Activated T-cell treated with anti-CD3 and anti-CD28 coated beads, Interleukin-2, amount 50 U/mL, for 4 hours (primary cell): ENCODE measurements around the gene KNL1. TPM values are rescaled to one million over a fixed set of nuclear protein-coding genes. Genes with fewer than 3 reads are reported as not detected.

ENCODE experiments used
- ATAC-seq, 2 donors: fragments of 200-7000 bp; cut with Tn5 transposase; one replicate each; pipeline ENCODE4 v1.10.0; 2021
- DNase-seq: peaks from one replicate; pipeline ENCODE4 v3.0.0-alpha.2; 2020
- H3K27me3 Mint-ChIP-seq: one replicate; pipeline ENCODE4 v1.8.0; 2021; ENCODE audit warnings: low read depth, mixed read lengths
- H3K36me3 Mint-ChIP-seq: one replicate; pipeline ENCODE4 v1.8.0; 2022; ENCODE audit warnings: mixed read lengths; ENCODE audit not compliant: insufficient read depth
- H3K4me1 Mint-ChIP-seq: one replicate; pipeline ENCODE4 v1.8.0; 2021; ENCODE audit warnings: low read depth, mixed read lengths
- H3K4me3 Mint-ChIP-seq: one replicate; pipeline ENCODE4 v1.8.0; 2021; ENCODE audit warnings: mild to moderate bottlenecking, moderate library complexity, mixed read lengths
- H3K9me3 Mint-ChIP-seq: one replicate; pipeline ENCODE4 v1.8.0; 2021; ENCODE audit warnings: mixed read lengths
- total RNA-seq, 3 donors: library from RNA; stranded (reverse); gene quantifications; one replicate each; pipeline ENCODE4 v1.2.1, GENCODE V29; 2021

The KNL1 gene, protein sequence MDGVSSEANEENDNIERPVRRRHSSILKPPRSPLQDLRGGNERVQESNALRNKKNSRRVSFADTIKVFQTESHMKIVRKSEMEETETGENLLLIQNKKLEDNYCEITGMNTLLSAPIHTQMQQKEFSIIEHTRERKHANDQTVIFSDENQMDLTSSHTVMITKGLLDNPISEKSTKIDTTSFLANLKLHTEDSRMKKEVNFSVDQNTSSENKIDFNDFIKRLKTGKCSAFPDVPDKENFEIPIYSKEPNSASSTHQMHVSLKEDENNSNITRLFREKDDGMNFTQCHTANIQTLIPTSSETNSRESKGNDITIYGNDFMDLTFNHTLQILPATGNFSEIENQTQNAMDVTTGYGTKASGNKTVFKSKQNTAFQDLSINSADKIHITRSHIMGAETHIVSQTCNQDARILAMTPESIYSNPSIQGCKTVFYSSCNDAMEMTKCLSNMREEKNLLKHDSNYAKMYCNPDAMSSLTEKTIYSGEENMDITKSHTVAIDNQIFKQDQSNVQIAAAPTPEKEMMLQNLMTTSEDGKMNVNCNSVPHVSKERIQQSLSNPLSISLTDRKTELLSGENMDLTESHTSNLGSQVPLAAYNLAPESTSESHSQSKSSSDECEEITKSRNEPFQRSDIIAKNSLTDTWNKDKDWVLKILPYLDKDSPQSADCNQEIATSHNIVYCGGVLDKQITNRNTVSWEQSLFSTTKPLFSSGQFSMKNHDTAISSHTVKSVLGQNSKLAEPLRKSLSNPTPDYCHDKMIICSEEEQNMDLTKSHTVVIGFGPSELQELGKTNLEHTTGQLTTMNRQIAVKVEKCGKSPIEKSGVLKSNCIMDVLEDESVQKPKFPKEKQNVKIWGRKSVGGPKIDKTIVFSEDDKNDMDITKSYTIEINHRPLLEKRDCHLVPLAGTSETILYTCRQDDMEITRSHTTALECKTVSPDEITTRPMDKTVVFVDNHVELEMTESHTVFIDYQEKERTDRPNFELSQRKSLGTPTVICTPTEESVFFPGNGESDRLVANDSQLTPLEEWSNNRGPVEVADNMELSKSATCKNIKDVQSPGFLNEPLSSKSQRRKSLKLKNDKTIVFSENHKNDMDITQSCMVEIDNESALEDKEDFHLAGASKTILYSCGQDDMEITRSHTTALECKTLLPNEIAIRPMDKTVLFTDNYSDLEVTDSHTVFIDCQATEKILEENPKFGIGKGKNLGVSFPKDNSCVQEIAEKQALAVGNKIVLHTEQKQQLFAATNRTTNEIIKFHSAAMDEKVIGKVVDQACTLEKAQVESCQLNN (N-terminal part only)
- total RNA-seq = 1 to 10 TPM; 2.9 to 4.1 (median 3.6) TPM

DNA sequence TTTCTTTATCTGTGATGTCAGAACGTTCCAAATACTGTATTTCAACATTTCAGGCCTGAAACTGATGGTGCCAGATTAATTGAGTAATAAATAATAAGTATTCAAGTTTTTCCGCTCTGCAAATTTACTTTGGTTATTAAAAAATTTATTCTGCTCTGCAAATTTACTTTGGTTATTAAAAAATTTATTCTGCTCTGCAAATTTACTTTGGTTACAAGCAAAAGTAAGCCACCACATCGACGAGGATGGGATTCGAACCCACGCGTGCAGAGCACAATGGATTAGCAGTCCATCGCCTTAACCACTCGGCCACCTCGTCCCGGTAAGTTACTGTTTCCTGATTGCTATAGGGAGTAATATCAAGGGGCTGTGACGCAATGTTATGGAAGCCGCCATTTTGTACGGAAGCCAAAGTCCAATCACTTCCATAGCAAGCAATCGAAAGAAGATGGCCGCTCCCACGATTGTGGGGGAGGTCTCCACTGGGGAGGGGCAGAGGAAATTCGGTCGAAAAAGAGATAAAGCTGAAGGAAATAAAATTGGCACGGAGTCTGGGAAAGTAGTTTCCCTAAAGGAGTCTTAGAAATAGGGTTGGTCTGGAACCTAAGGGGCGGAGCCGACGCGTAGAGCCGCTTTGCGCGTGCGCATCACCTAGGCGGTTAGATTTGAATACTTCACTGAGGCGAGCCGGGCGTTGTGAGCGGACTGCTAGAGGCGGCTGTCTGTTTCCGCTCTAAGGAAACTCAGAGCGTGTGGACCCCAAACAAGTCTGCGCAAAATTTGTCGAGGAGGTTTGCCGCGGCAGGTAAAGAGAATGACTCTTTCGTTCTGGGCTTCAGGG lies at the start of gene KNL1:
Gene KNL1, plus strand, starts transcription at position 662 of the 841 bp plus-strand sequence. CDS start 8,683 bp downstream, outside the sequence.
- Mint-ChIP-seq H3K4me3 (peak within 1 kb of the TSS; percentile 89), H3K36me3 (no peaks in the 10 kb centered on the region), H3K9me3 (no peaks in the 10 kb centered on the region), H3K4me1 (peaks cover 27% of the 10 kb centered on the region), H3K27me3 (peaks cover 4% of the 10 kb centered on the region)
- DNase-seq (peak; percentile 82), ATAC-seq (peak; percentile 89 to 90)

GRCh38 chr15:40545457-40545856 lies 48.6 kb upstream of the KNL1 start:
- Mint-ChIP-seq H3K9me3 (no peaks in the 10 kb centered on the region), H3K36me3 (peaks cover 29% of the 10 kb centered on the region), H3K4me1 (peaks cover 3% of the 10 kb centered on the region), H3K27me3 (no peaks in the 10 kb centered on the region), H3K4me3 (no peak overlapping the region)
- DNase-seq = no peak
- ATAC-seq = peak in 1 of 2 donors; percentile 28

- H3K4me1 Mint-ChIP-seq = peaks cover 5% of the 10 kb centered on the region
- H3K4me3 Mint-ChIP-seq = no peak overlapping the region
- peaks cover 39% of the 10 kb centered on the region for H3K36me3 Mint-ChIP-seq
- ATAC-seq (no peak), DNase-seq (no peak)
- H3K9me3 Mint-ChIP-seq = no peaks in the 10 kb centered on the region
- H3K27me3 Mint-ChIP-seq = no peaks in the 10 kb centered on the region
Measured at GRCh38 chr15:40548610-40549009, 45.4 kb upstream of the KNL1 start.

DNA sequence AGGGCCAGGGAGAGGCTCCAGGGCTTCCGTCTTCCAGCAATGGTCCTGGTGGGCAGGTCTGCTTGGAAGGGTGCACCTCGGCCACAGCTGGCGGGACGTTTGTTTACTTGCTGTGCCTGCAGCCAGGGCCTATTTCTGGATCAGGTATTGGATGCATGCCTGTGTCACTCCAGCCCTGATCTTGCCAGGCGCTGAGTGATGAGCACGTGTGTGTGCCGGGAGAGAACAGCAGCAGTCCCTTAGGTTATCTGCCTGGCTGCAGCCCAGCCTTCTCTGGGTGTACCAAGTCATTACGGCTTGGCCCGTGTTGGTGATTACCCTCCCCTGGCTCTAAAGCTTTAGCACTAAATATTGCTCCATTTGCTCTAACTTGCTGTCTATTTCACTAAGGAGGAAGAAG lies 44.2 kb upstream of the KNL1 start:
- H3K4me1 Mint-ChIP-seq = peaks cover 2% of the 10 kb centered on the region
- ATAC-seq (no peak), DNase-seq (no peak)
- no peaks in the 10 kb centered on the region for H3K27me3 Mint-ChIP-seq
- no peaks in the 10 kb centered on the region for H3K9me3 Mint-ChIP-seq
- H3K4me3 Mint-ChIP-seq = no peak overlapping the region
- peaks cover 48% of the 10 kb centered on the region for H3K36me3 Mint-ChIP-seq

- Mint-ChIP-seq H3K27me3 (no peaks in the 10 kb centered on the region), H3K9me3 (no peaks in the 10 kb centered on the region), H3K4me3 (no peak overlapping the region), H3K36me3 (peaks cover 54% of the 10 kb centered on the region), H3K4me1 (peaks cover 2% of the 10 kb centered on the region)
- no peak for DNase-seq
- no peak for ATAC-seq
Measured at GRCh38 chr15:40550341-40551037, 43.6 kb upstream of the KNL1 start.

- Mint-ChIP-seq H3K4me1 (peaks cover 16% of the 10 kb centered on the region), H3K27me3 (no peaks in the 10 kb centered on the region), H3K9me3 (no peaks in the 10 kb centered on the region), H3K4me3 (no peak overlapping the region), H3K36me3 (peaks cover 63% of the 10 kb centered on the region)
- no peak for ATAC-seq
- no peak for DNase-seq
Measured at GRCh38 chr15:40554161-40554525, 39.9 kb upstream of the KNL1 start.

- ATAC-seq = no peak
- H3K9me3 Mint-ChIP-seq = no peaks in the 10 kb centered on the region
- no peak for DNase-seq
- peaks cover 31% of the 10 kb centered on the region for H3K4me1 Mint-ChIP-seq
- peaks cover 61% of the 10 kb centered on the region for H3K36me3 Mint-ChIP-seq
- no peaks in the 10 kb centered on the region for H3K27me3 Mint-ChIP-seq
- no peak overlapping the region for H3K4me3 Mint-ChIP-seq
Measured at GRCh38 chr15:40555876-40556275, 38.2 kb upstream of the KNL1 start.

DNA sequence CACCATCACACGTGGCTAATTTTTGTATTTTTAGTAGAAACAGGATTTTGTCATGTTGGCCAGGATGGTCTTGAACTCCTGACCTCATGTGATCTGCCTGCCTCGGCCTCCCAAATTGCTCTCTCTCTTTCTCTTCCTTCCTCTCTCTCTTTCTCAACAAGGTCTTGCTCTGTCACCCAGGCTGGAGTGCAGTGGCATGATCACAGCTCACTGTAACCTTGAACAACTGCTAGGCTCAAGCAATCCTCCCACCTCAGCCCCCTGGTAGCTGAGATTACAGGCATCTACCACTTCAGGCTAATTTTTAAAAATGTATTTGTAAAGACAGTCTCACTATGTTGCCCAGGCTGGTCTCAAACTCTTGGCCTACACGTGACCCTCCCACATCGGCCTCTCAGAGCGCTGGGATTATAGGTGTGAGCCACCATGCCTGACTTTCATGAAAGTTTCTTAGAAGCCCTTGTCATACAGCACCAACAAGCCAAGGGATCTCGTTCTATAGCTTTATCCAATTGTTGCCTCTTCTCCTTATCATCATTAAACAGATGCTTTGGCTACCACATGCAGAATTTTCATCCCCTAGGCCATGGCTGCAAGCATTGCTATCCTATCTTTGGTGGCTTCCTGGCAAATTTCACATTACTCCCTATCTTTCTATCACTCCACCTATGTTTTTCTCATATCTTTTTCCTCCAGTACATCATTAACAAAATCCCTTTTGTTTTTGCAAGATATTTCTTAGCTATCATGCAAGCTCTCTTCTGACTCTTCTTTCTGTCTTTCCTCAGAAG lies 34.9 kb upstream of the KNL1 start:
- ATAC-seq (no peak), DNase-seq (no peak)
- Mint-ChIP-seq H3K4me3 (no peak overlapping the region), H3K9me3 (no peaks in the 10 kb centered on the region), H3K36me3 (peaks cover 54% of the 10 kb centered on the region), H3K4me1 (peaks cover 56% of the 10 kb centered on the region), H3K27me3 (no peaks in the 10 kb centered on the region)

GRCh38 chr15:40562691-40563090 lies 31.4 kb upstream of the KNL1 start:
- H3K4me1 Mint-ChIP-seq = peaks cover 64% of the 10 kb centered on the region
- H3K36me3 Mint-ChIP-seq = peaks cover 24% of the 10 kb centered on the region
- no peaks in the 10 kb centered on the region for H3K27me3 Mint-ChIP-seq
- no peaks in the 10 kb centered on the region for H3K9me3 Mint-ChIP-seq
- ATAC-seq (no peak), DNase-seq (no peak)
- no peak overlapping the region for H3K4me3 Mint-ChIP-seq

DNA sequence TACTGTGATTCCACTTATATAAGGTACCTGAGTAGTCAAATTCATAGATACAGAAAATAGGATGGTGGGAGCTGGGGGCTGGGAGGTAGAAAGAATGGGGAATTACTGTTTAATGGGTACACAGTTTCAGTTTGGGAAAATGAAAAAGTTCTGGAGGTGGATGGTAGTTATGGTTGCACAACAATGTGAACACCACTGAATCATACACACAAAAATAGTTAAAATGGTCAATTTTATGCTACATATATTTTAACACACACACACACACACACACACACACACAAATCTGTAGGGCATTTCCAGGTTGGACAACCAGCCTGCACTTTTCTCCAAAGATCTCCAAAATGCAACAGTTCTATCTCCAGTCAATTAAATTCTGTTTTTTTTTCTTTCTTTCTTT lies 30.6 kb upstream of the KNL1 start:
- ATAC-seq = no peak
- H3K4me3 Mint-ChIP-seq = peak overlapping the region; percentile 94
- H3K9me3 Mint-ChIP-seq = no peaks in the 10 kb centered on the region
- peaks cover 19% of the 10 kb centered on the region for H3K36me3 Mint-ChIP-seq
- H3K27me3 Mint-ChIP-seq = no peaks in the 10 kb centered on the region
- H3K4me1 Mint-ChIP-seq = peaks cover 63% of the 10 kb centered on the region
- DNase-seq = no peak

- H3K36me3 Mint-ChIP-seq = peaks cover 12% of the 10 kb centered on the region
- H3K4me1 Mint-ChIP-seq = peaks cover 56% of the 10 kb centered on the region
- ATAC-seq = peak; percentile 96
- no peaks in the 10 kb centered on the region for H3K27me3 Mint-ChIP-seq
- H3K4me3 Mint-ChIP-seq = peak within 1 kb of the TSS; percentile 94
- no peaks in the 10 kb centered on the region for H3K9me3 Mint-ChIP-seq
- peak; percentile 91 for DNase-seq
Measured at GRCh38 chr15:40564591-40565332, 29.3 kb upstream of the KNL1 start, which contains the start of gene CCDC32. Gene CCDC32, minus strand, starts transcription at chr15:40565042. Its CDS starts 2,027 bp downstream, at chr15:40563015.
